PFSK-1 (cell line): ENCODE data around the gene FAM237B.

Experiments
- FOXP2 ChIP-seq: optimal IDR thresholded peaks from 2 replicates; pipeline ENCODE3; 2011; ENCODE audit warnings: borderline replicate concordance, control low read depth, inconsistent platforms; ENCODE audit not compliant: insufficient read depth; ENCODE audit errors: extremely low read length, extremely low read depth
- POLR2AphosphoS5 ChIP-seq: IDR thresholded peaks from 2 replicates; pipeline ENCODE4 v1.6.1; 2012; ENCODE audit warnings: low read depth, mild to moderate bottlenecking, control low read depth, low read length, moderate library complexity
- SIN3A ChIP-seq: IDR thresholded peaks from 2 replicates; pipeline ENCODE4 v1.6.1; 2012; ENCODE audit warnings: mild to moderate bottlenecking, low read length, moderate library complexity, borderline replicate concordance; ENCODE audit not compliant: insufficient read depth
- TAF1 ChIP-seq: IDR thresholded peaks from 2 replicates; pipeline ENCODE4 v1.6.1; 2012; ENCODE audit warnings: low read length, control low read depth, borderline replicate concordance; ENCODE audit not compliant: insufficient read depth
- TF ChIP-seq, protein P1 (sequence below), 2 experiments: IDR thresholded peaks; 2 replicates each; pipeline versions ENCODE4 v1.6.1 to v1.8.0; 2011 to 2012; ENCODE audit warnings: low read depth in 2 of 2, low read length in 2 of 2, control low read depth in 1 of 2, inconsistent platforms in 1 of 2, mild to moderate bottlenecking in 1 of 2, moderate library complexity in 1 of 2; ENCODE audit not compliant: insufficient read depth in 1 of 2

Gene FAM237B

GRCh38 chr7:90298145-90299038 is 22.7 kb downstream of the FAM237B start:
- TF ChIP-seq, protein P1, sequence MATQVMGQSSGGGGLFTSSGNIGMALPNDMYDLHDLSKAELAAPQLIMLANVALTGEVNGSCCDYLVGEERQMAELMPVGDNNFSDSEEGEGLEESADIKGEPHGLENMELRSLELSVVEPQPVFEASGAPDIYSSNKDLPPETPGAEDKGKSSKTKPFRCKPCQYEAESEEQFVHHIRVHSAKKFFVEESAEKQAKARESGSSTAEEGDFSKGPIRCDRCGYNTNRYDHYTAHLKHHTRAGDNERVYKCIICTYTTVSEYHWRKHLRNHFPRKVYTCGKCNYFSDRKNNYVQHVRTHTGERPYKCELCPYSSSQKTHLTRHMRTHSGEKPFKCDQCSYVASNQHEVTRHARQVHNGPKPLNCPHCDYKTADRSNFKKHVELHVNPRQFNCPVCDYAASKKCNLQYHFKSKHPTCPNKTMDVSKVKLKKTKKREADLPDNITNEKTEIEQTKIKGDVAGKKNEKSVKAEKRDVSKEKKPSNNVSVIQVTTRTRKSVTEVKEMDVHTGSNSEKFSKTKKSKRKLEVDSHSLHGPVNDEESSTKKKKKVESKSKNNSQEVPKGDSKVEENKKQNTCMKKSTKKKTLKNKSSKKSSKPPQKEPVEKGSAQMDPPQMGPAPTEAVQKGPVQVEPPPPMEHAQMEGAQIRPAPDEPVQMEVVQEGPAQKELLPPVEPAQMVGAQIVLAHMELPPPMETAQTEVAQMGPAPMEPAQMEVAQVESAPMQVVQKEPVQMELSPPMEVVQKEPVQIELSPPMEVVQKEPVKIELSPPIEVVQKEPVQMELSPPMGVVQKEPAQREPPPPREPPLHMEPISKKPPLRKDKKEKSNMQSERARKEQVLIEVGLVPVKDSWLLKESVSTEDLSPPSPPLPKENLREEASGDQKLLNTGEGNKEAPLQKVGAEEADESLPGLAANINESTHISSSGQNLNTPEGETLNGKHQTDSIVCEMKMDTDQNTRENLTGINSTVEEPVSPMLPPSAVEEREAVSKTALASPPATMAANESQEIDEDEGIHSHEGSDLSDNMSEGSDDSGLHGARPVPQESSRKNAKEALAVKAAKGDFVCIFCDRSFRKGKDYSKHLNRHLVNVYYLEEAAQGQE (IDR thresholded peaks at IDR 0.05; ENCODE audit: insufficient read depth in 1 of 2, low read depth in 2 of 2, low read length in 2 of 2) = no peak
- TF ChIP-seq POLR2AphosphoS5 = no peak
- TF ChIP-seq FOXP2 = no peak
- no peak for TF ChIP-seq TAF1
- TF ChIP-seq SIN3A = no peak

GRCh38 chr7:90290244-90291113 is 30.6 kb downstream of the FAM237B start:
- TF ChIP-seq, protein P1 (IDR thresholded peaks at IDR 0.05; ENCODE audit: insufficient read depth in 1 of 2, low read depth in 2 of 2, low read length in 2 of 2) = no peak
- TF ChIP-seq POLR2AphosphoS5 = no peak

DNA sequence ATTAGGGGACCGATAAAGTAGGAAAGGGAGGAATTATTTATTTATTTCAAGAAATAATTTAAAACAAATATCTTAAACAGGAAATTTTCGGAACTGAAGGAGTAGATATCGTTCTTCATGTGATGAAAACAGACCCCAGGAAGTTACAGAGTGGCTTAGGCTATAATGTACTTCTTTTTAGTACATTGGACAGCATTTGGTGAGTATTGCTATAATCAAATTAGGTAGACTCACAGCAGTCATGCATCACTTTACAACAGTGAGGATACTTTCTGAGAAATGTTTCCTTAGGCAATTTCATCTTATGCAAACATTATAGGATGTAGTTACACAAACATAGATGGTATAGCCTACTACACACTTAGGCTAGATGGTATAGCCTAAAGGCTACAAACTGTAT is 33.0 kb downstream of the FAM237B start:
- no peak for TF ChIP-seq FOXP2
- TF ChIP-seq, protein P1 (IDR thresholded peaks at IDR 0.05; ENCODE audit: insufficient read depth in 1 of 2, low read depth in 2 of 2, low read length in 2 of 2) = peak in 1 of 2 experiments; percentile 29; a peak in 1 of 4 replicates
- TF ChIP-seq SIN3A = no peak

- TF ChIP-seq POLR2AphosphoS5 (no peak), TAF1 (no peak), SIN3A (no peak), FOXP2 (no peak)
- TF ChIP-seq, protein P1 (IDR thresholded peaks at IDR 0.05; ENCODE audit: insufficient read depth in 1 of 2, low read depth in 2 of 2, low read length in 2 of 2) = no peak
Measured at GRCh38 chr7:90276033-90276728, 44.9 kb downstream of the FAM237B start.
